Brain pericyte (primary cell): Measurements from ENCODE around the gene PCYOX1L.

Experiments used
- DNase-seq: peaks from one replicate; pipeline ENCODE4 v3.0.0-alpha.2; 2012; ENCODE audit warnings: low read depth, low spot score

PCYOX1L gene

GRCh38 chr5:149367972-149368645 lies 10.3 kb downstream of the PCYOX1L start:
- no peak for DNase-seq

- DNase-seq = no peak
Observed at GRCh38 chr5:149370878-149371277, 13.0 kb downstream of the PCYOX1L start.

GRCh38 chr5:149371296-149371962 lies 13.6 kb downstream of the PCYOX1L start:
- DNase-seq = no peak

GRCh38 chr5:149372076-149372795 lies 14.4 kb downstream of the PCYOX1L start:
- DNase-seq = no peak

DNA sequence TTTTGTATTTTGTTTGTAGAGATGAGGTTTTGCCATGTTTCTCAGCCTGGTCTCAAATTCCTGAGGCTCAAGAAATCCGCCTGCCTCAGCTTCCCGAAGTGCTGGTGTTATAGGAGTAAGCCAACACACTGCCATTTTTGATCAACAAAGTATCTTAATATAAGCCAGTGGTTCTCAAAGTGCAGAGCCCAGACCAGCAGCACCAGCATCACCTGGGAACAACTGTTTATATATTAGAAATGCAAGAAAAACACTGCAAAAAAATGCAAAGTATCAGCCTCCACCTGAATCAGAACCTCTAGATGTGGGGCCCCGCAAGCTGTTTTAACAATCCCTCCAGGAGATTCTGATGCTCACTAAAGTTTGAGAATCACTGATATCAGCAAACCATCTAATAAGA lies 15.1 kb downstream of the PCYOX1L start:
- DNase-seq = no peak

DNA sequence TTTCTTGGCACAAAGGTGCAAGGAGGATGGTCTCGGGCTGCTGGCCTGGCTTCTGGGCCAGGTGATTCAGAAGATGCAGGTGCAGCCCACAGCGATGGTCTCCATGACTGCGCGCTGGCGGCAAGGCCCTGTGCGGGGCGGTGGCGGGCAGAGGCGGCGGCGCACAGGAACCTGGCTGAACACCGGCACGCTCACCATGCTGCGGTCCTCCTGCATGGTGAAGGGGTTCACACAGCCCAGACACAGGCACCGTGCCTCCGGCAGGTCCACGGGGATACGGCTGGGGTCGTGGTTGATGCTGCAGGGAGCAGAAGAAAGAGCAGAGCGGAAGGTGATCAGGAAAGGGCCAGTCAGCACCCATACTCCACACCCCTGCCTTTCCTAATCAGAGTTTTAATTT lies 16.5 kb downstream of the PCYOX1L start:
- DNase-seq = no peak

DNA sequence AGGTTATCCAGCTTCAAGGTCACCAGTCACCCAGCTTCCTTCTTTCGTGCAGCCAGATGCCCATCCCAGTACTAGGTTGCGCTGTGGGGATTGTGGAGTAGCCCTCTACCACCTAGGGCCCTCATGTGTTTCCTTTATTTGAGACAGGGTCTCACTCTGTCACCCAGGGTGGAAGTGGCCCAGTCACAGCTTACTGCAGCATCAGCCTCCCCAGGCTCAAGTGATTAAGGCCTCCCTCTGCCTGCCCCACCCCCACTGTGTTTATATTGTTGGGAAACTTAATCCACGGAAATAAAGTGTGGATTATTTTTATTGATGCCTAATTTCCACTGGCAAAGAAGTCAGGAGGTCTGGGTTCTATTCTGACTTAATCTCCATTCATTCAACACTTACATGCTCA lies 17.0 kb downstream of the PCYOX1L start:
- DNase-seq = no peak

DNA sequence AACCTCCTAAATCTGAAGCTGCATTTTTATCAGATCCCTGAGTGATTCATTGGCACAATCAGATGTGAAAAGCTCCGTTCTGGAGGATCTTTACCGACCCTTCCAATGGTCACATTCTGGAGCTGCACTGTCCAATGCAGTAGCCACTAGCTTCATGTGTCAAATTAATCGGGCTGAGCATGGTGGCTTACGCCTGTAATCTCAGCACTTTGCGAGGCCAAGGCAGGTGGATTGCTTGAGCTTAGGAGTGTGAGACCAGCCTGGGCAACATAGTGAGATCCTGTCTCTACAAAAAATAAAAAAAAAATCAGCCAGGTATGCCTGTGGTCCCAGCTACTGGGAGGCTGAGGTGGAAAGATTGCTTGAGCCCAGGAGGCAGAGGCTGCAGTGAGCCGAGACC lies 17.6 kb downstream of the PCYOX1L start:
- DNase-seq = no peak

- DNase-seq = no peak
Observed at GRCh38 chr5:149376104-149376503, 18.3 kb downstream of the PCYOX1L start.

DNA sequence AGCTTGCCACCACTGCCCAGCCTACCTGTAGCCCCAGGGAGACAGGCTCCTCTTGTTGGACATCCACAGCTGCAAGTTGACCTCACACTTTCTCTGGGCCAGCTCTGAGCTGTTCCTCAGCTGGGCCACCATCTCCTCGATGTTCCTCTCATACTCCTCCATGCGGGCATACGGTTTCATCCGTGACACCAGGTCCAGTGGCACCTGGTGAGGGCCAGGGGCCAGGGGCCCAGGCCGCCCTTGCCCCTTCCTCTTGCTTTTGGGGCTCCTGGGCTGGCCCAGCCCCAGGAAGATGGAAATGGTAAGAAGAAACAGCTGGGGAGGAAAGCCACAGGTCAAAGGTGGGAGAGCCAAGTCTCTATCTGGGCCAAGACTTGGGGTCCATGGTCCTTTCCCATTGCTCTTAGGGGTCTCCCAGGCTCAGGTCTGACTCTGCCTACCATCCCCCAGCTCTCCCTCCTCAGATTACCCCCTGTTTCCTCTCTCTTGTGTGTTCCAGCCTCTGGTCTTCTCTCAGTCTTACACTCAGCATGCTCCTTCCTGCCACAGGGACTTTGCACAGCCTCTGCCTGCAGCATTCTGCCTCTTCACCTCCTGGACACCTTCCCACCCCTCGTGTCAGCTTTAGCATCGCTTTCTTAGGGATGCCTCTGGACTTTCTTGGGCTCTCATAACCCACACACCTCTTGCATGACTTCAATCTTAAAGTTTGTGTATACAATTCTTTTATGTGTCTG lies 19.0 kb downstream of the PCYOX1L start:
- DNase-seq = no peak

- DNase-seq = no peak
Observed at GRCh38 chr5:149378241-149378820, 20.5 kb downstream of the PCYOX1L start.

DNA sequence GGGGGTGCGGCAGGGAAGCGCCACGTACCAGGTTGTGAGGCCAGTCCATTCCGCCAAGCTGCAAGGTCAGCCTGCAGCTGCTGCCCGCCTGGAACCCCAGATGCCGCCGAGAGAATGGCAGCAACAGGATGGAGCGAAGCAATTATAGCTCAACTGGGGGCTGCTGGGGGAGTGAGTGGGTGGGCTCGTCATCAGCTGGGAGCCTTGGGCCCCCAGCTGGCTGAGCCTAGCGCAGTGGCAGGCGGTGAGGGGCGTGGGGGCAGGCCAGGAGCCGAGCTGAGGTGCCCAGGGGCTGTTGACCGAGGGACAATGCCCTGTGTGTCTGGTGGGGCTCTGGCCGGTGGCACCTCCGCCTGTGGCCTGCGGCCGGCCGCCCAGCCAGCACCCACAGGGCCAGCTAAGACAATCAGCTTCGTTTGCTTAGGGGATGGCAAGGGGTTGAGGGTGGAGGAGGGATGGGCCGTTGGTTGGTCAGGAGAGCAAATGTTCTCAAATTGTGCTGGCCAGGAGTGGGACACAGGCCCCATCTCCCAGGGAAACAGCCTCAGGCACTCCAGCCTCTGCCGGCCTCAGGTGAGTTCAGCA lies 21.4 kb downstream of the PCYOX1L start, which contains the start of gene IL17B:
Gene IL17B (minus strand): TSS at position 116 of the 585 bp plus-strand sequence. CDS start 67 bp downstream, at position 49.
- DNase-seq = no peak

- no peak for DNase-seq
Observed at GRCh38 chr5:149379818-149380374, 22.1 kb downstream of the PCYOX1L start.

- no peak for DNase-seq
Observed at GRCh38 chr5:149380466-149381121, 22.7 kb downstream of the PCYOX1L start.

DNA sequence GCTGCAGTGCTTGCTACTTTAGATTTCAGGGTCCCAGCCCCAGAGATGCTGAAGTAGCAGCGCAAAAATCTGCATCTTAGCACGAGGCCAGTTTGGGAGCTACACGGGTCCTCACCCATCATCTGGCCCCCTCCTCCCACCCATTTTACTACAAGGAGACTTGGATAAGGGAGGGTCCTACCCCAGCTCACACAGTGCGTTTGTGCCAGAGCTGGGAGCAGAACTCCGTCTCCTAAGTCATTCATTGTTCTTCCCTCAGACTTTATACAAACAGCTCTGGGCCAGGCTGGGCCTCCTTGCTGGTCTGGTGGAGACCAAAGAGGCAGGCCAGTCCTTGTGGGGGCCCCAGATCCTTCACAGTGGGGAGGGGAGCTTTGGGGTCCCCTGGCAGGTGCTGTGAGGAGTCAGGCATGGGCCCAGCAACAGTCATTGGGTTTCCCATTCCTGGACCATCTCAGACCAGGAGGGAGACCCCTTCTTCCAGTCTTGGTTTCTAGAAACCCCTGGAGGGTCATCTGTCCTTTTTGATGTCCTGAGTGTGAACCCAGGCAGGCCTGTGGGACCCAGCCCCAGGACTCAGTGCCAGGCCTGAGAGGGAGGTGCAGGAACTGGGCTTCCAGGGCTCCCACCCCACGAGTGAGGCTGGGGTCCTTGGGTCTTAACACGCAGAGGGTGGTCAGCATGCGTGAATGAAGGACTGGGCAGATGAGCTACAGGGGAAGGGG lies 23.6 kb downstream of the PCYOX1L start:
- DNase-seq = no peak

GRCh38 chr5:149381986-149382338 lies 24.1 kb downstream of the PCYOX1L start:
- no peak for DNase-seq

DNA sequence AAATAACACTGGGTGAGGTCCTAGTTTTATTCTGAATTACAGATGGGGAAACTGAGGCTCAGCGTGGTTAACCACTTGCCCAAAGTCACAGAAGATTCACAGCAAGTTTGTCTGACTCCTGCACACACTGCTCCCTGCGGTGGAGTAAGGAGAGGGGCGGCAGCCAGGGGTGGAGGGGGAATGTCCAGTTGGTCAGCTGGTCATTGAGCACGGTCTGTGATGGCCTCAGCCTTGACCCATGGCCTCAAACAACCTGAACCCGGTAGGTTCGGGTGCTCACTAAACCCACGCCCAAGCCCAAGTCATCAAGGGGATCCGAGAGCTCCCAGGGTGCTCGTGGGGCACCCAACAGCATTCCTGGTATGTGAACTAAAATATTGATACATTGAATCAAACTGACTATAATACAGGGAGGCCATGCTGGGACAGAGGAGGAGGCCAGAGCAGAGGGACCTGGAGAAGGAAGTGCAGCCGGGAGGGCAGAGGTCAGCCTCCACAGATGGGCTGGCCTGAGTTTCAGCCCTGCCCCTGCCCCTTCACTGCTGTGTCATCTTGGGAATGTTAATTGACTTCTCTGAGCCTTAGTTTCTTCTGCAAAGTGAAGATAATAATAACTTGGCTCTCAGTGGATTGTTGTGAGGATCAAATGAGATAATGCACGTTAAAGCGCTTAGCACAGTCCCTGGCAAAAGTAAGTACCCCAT lies 24.8 kb downstream of the PCYOX1L start:
- DNase-seq = no peak

DNA sequence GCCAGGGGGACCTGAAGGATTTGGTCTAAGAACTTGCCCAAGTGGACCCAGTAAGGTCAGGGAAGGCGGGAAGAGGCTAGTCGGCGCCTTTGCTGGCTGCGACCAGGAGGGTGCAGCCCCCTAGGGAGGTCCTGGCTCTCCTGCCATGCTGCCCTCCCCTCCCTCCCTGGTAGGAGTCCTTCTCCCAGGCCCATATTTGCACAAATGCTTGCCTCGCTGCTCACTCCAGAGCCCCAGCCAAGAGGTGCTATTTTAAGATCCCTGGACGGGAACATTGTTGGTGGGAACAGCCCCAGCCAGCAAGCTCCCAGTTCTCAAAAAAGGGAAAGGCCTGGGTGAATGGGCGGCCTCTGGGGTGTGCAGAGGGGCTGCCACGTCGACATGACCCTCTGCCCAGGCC lies 25.6 kb downstream of the PCYOX1L start:
- DNase-seq = no peak

GRCh38 chr5:149386166-149386565 lies 28.3 kb downstream of the PCYOX1L start:
- no peak for DNase-seq
